ENCODE data around the gene BSCL2. TPM values are rescaled to one million over a fixed set of nuclear protein-coding genes. Genes with fewer than 3 reads are reported as not detected.

The BSCL2 gene
- polyA plus RNA-seq, 2 donors, result 33.9 to 58.9 TPM

Other genes starting within 250 kb of the BSCL2 start
- 100 to 1,000 TPM; 168 to 195 TPM for gene AHNAK, start 160.6 kb downstream of the BSCL2 start, polyA plus RNA-seq
- 1,000 to 10,000 TPM in 1 of 2 donors, 100 to 1,000 TPM in 1; 884 to 1,495 TPM for gene EEF1G, start 133.5 kb downstream of the BSCL2 start, polyA plus RNA-seq
- gene TUT1, start 115.9 kb downstream of the BSCL2 start, polyA plus RNA-seq, result 10 to 100 TPM in 1 of 2 donors, 1 to 10 TPM in 1; 9.0 to 15.2 TPM
- gene MTA2, start 105.6 kb downstream of the BSCL2 start, polyA plus RNA-seq, result 10 to 100 TPM; 76.2 to 90.4 TPM
- 100 to 1,000 TPM in 1 of 2 donors, 10 to 100 TPM in 1; 79.0 to 107 TPM for gene EML3, start 94.6 kb downstream of the BSCL2 start, polyA plus RNA-seq
- 10 to 100 TPM in 1 of 2 donors, 1 to 10 TPM in 1; 7.4 to 10.5 TPM for gene ROM1, start 94.2 kb downstream of the BSCL2 start, polyA plus RNA-seq
- gene B3GAT3, start 85.4 kb downstream of the BSCL2 start, polyA plus RNA-seq, result 10 to 100 TPM; 14.9 to 25.4 TPM
- 10 to 100 TPM; 59.8 to 71.6 TPM for gene GANAB, start 60.8 kb downstream of the BSCL2 start, polyA plus RNA-seq
- gene INTS5, start 54.1 kb downstream of the BSCL2 start, polyA plus RNA-seq, result 10 to 100 TPM in 1 of 2 donors, 1 to 10 TPM in 1; 4.8 to 10.1 TPM
- 10 to 100 TPM; 71.9 to 96.9 TPM for gene C11orf98, start 42.2 kb downstream of the BSCL2 start, polyA plus RNA-seq
- 10 to 100 TPM; 15.4 to 32.2 TPM for gene CSKMT, start 42.1 kb downstream of the BSCL2 start, polyA plus RNA-seq
- gene UQCC3, start 35.8 kb downstream of the BSCL2 start, polyA plus RNA-seq, result 10 to 100 TPM; 16.5 to 23.2 TPM
- gene LBHD1, start 35.2 kb downstream of the BSCL2 start, polyA plus RNA-seq, result 1 to 10 TPM; 2.7 to 5.2 TPM
- 100 to 1,000 TPM; 109 to 127 TPM for gene UBXN1, start 28.4 kb downstream of the BSCL2 start, polyA plus RNA-seq
- gene LRRN4CL, start 17.9 kb downstream of the BSCL2 start, polyA plus RNA-seq, result 1 to 10 TPM; 1.4 to 2.4 TPM
- gene GNG3, start 252 bp upstream of the BSCL2 start, polyA plus RNA-seq, result under 1 TPM; 0.04 to 0.24 TPM
- 10 to 100 TPM; 27.5 to 27.9 TPM for gene HNRNPUL2, start 20.0 kb upstream of the BSCL2 start, polyA plus RNA-seq
- 10 to 100 TPM; 13.3 to 31.1 TPM for gene TTC9C, start 21.1 kb upstream of the BSCL2 start, polyA plus RNA-seq
- 1 to 10 TPM; 1.9 to 4.0 TPM for gene ZBTB3, start 46.7 kb upstream of the BSCL2 start, polyA plus RNA-seq
- gene POLR2G, start 54.2 kb upstream of the BSCL2 start, polyA plus RNA-seq, result 10 to 100 TPM; 43.2 to 94.0 TPM
- 10 to 100 TPM; 17.0 to 21.6 TPM for gene TAF6L, start 64.0 kb upstream of the BSCL2 start, polyA plus RNA-seq
- gene TMEM179B, start 80.0 kb upstream of the BSCL2 start, polyA plus RNA-seq, result 10 to 100 TPM; 30.5 to 41.2 TPM
- gene TMEM223, start 84.6 kb upstream of the BSCL2 start, polyA plus RNA-seq, result 10 to 100 TPM; 13.8 to 19.7 TPM
- gene NXF1, start 98.0 kb upstream of the BSCL2 start, polyA plus RNA-seq, result 10 to 100 TPM; 77.9 to 84.7 TPM
- 10 to 100 TPM; 14.5 to 25.2 TPM for gene STX5, start 124.6 kb upstream of the BSCL2 start, polyA plus RNA-seq
- not detected for gene TEX54, start 125.4 kb upstream of the BSCL2 start, polyA plus RNA-seq
- 10 to 100 TPM; 44.0 to 44.6 TPM for gene WDR74, start 132.2 kb upstream of the BSCL2 start, polyA plus RNA-seq
- gene SLC3A2, start 173.5 kb upstream of the BSCL2 start, polyA plus RNA-seq, result 100 to 1,000 TPM in 1 of 2 donors, 10 to 100 TPM in 1; 90.5 to 146 TPM
- gene CHRM1, start 213.9 kb upstream of the BSCL2 start, polyA plus RNA-seq, result under 1 TPM in 1 of 2 donors, not detected in 1; 0.01 TPM

All from esophagus (tissue), 2 donors.